ENCODE measurements around the gene SMIM22. TPM values are rescaled to one million over a fixed set of nuclear protein-coding genes. Genes with fewer than 3 reads are reported as not detected.

Gene SMIM22
- total RNA-seq, 1 donor, result not detected

DNA sequence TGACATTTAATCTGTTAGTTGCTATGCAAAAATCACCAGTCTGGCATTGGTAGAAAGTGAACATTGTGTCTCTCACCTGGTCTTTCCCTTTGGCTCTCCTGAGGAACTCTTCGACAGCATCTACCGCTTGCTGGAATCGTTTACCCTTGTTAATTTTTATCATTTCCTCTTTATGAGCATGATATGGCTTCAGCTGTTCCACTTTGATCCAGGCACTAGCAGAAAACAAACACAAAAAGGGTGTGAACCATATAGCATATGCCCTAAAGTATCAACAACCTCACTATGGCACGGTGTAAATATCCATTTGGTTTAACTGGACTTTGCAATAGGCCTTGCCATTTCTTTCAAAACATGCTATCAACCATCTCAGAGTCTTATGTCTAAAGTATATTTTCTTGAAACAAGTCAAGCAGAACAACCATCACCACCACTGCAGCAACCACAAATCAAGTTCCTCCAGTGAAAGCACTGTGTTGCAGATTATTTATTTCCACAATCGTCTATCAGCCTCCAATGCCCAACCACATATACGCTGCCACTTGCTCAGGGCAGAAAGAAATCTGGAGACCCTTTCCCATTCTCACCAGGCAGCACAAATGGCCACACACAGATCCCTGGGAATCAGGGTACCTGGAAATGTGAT, 37.7 kb downstream of the SMIM22 start:
- no peak overlapping the region for H3K4me3 ChIP-seq (ENCODE audit: low read depth, low read length)
- no peak for DNase-seq (ENCODE audit: low read depth)
- TF ChIP-seq, protein P1, sequence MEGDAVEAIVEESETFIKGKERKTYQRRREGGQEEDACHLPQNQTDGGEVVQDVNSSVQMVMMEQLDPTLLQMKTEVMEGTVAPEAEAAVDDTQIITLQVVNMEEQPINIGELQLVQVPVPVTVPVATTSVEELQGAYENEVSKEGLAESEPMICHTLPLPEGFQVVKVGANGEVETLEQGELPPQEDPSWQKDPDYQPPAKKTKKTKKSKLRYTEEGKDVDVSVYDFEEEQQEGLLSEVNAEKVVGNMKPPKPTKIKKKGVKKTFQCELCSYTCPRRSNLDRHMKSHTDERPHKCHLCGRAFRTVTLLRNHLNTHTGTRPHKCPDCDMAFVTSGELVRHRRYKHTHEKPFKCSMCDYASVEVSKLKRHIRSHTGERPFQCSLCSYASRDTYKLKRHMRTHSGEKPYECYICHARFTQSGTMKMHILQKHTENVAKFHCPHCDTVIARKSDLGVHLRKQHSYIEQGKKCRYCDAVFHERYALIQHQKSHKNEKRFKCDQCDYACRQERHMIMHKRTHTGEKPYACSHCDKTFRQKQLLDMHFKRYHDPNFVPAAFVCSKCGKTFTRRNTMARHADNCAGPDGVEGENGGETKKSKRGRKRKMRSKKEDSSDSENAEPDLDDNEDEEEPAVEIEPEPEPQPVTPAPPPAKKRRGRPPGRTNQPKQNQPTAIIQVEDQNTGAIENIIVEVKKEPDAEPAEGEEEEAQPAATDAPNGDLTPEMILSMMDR (IDR thresholded peaks at IDR 0.05; ENCODE audit: insufficient read depth, low read depth, low read length), result no peak

DNA sequence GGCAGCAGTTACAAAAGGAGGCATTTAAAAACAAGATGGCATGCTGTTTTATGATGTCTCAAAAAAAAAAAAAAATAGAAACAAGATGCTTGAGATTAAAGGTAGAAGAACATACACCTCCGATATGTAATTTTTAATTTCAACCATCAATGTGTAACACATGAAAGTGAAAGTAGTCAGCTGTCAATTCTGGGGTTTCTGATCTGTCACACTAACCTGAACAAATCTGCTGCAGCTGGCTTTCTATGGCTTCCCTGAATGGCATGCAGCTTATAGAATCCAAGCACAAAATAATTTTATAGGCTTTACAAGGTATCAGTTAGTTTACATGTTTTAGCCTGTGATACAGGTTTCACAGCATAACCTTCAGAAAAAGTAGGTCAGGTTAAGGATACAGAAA, 38.4 kb downstream of the SMIM22 start:
- no peak for DNase-seq (ENCODE audit: low read depth)
- TF ChIP-seq, protein P1 (IDR thresholded peaks at IDR 0.05; ENCODE audit: insufficient read depth, low read depth, low read length), result no peak
- no peak overlapping the region for H3K4me3 ChIP-seq (ENCODE audit: low read depth, low read length)

DNA sequence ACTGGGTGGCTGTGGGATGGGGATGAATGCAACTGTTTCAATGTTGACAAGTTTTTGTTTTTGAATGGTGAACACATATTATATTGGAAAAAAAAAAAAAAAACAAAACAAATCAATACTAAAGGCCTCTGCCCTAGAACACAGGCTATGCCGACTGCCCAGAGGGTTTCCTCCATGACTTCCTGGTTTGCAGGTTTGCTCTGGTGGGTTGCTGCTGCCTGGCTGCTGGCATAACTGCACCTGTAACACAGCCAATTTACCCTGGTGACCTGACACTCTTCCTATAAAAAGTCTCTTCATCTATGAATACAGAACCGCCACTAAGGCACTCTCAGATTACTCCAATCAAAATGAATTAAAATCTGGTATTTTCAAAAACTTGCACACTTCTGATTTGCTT, 41.6 kb downstream of the SMIM22 start:
- TF ChIP-seq, protein P1 (IDR thresholded peaks at IDR 0.05; ENCODE audit: insufficient read depth, low read depth, low read length), result no peak
- DNase-seq (ENCODE audit: low read depth), result no peak
- no peak overlapping the region for H3K4me3 ChIP-seq (ENCODE audit: low read depth, low read length)

DNA sequence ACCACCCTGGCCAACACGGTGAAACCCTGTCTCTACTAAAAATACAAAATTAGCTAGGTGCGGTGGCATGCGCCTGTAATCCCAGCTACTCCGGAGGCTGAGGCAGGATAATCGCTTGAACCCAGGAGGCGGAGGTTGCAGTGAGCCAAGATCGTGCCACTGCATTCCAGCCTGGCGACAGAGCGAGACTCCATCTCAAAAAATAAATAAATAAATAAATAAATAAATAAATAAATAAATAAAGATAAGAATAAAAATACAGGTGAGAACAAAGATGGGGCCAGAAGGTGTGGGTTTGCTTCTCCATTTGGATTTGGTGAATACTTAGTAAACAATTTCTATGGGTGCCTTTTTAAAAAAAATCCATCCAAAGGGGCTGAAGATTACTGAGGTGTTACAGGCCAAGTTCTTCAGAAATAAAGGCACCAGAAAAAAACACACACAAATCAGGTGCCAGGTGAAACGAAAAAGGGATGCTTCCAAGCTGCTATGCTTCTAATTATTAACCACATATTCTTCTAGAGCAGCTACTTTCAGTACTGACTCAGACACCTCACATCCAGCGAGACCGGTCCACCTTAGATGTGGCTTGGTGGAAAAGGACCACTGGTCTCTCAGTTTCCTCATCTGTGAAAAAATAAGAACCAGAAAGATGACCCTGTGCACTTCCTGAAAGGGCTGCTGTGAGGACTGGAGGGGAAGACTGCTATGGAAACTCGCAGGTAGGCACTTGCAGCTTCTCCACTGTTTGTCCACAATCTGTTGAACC, 42.7 kb downstream of the SMIM22 start:
- H3K4me3 ChIP-seq (ENCODE audit: low read depth, low read length), result no peak overlapping the region
- DNase-seq (ENCODE audit: low read depth), result no peak
- TF ChIP-seq, protein P1 (IDR thresholded peaks at IDR 0.05; ENCODE audit: insufficient read depth, low read depth, low read length), result no peak

DNA sequence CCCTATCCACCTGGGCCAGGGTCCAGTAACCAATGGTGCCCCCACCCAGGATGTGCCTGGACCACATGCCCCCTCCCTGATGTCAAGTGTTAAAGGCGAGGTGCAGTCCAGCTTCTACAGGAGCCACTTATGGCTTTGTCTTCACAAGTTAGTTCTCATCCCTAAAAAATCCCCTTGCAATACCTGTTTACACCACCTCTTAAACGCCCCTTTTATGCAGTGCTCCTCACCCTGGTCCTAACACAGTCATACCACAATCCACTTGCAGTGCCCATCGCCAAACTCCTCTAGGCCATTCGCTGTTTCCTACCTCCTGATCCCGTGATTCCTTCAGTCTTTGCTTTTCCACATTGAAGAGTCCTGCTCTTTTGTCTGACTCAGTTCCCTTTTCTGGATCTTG, 44.8 kb downstream of the SMIM22 start:
- no peak overlapping the region for H3K4me3 ChIP-seq (ENCODE audit: low read depth, low read length)
- DNase-seq (ENCODE audit: low read depth), result no peak
- TF ChIP-seq, protein P1 (IDR thresholded peaks at IDR 0.05; ENCODE audit: insufficient read depth, low read depth, low read length), result no peak

DNA sequence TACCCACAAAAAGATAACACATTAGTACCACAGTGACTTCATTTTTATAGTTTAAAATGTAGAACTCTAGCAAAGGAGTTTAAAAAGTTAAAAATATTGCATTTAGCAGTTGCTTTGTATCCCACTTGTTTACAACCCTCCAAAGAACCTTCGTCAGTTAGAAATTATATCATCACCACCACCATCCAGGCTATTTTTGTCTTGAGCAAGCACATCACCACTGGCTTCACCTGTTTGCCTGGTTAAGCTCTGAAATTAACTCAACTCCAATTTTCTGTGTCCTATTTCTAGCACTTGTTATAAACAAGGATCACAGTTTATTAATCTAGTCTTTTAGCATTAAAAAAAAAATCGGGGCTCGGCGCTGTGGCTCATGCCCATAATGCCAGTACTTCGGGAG, 45.8 kb downstream of the SMIM22 start:
- TF ChIP-seq, protein P1 (IDR thresholded peaks at IDR 0.05; ENCODE audit: insufficient read depth, low read depth, low read length), result no peak

More for the DNA sequence above, 45.8 kb downstream of the SMIM22 start:
- no peak for DNase-seq (ENCODE audit: low read depth)
- no peak overlapping the region for H3K4me3 ChIP-seq (ENCODE audit: low read depth, low read length)

Small RNA genes lying within 50 kb of the gene (small RNA-seq; reads per million reads assigned to genes)
- not detected for gene RF00017

Other genes starting within 250 kb of the SMIM22 start
- not detected in 2 replicates for gene C16orf96, start 239.0 kb upstream of the SMIM22 start, total RNA-seq
- 6.9 and 10.3 TPM in 2 replicates for gene UBALD1, start 180.5 kb upstream of the SMIM22 start, total RNA-seq
- 43.2 and 44.5 TPM in 2 replicates for gene MGRN1, start 170.5 kb upstream of the SMIM22 start, total RNA-seq
- 28.5 and 31.2 TPM in 2 replicates for gene NUDT16L1, start 101.8 kb upstream of the SMIM22 start, total RNA-seq
- 25.4 and 33.2 TPM in 2 replicates for gene ANKS3, start 61.1 kb upstream of the SMIM22 start, total RNA-seq
- gene DNAAF8, start 60.8 kb upstream of the SMIM22 start, total RNA-seq, result 1.3 and 1.7 TPM in 2 replicates
- gene ZNF500, start 28.2 kb upstream of the SMIM22 start, total RNA-seq, result 12.5 and 12.6 TPM in 2 replicates
- gene SEPTIN12, start 7.0 kb upstream of the SMIM22 start, total RNA-seq, result not detected in 2 replicates
- 20.7 and 24.5 TPM in 2 replicates for gene ROGDI, start 7.3 kb downstream of the SMIM22 start, total RNA-seq
- gene GLYR1, start 51.9 kb downstream of the SMIM22 start, total RNA-seq, result 45.7 and 60.9 TPM in 2 replicates
- gene UBN1, start 52.1 kb downstream of the SMIM22 start, total RNA-seq, result 28.1 and 32.2 TPM in 2 replicates
- 0.32 and 0.86 TPM in 2 replicates for gene PPL, start 141.8 kb downstream of the SMIM22 start, total RNA-seq
- gene SEC14L5, start 163.0 kb downstream of the SMIM22 start, total RNA-seq, result under 0.01 TPM in 1 of 2 replicates, not detected in the other
- gene NAGPA, start 238.6 kb downstream of the SMIM22 start, total RNA-seq, result 17.3 and 18.0 TPM in 2 replicates